ACHN (cell line): ENCODE results near the gene MRPL47.
A peak's percentile ranks its signal among the peaks of the same experiment; 100 is the strongest.
"Not testable (repeated sequence)": the region's sequence is repeated elsewhere in the genome, so short reads cannot be mapped to it uniquely, and the experiment has no call there.

Experiments
- DNase-seq: peaks from one replicate; pipeline ENCODE4 v3.0.0-alpha.2; 2015
- in situ Hi-C: cut with HindIII; loops from 2 replicates; pipeline ENCODE4 v1.10.0; 2017; ENCODE audit warnings: low sequenced_read_pairs, low pct_ligation_motif_present, low pct_unique_long_range_greater_than_20kb

MRPL47 gene

DNA sequence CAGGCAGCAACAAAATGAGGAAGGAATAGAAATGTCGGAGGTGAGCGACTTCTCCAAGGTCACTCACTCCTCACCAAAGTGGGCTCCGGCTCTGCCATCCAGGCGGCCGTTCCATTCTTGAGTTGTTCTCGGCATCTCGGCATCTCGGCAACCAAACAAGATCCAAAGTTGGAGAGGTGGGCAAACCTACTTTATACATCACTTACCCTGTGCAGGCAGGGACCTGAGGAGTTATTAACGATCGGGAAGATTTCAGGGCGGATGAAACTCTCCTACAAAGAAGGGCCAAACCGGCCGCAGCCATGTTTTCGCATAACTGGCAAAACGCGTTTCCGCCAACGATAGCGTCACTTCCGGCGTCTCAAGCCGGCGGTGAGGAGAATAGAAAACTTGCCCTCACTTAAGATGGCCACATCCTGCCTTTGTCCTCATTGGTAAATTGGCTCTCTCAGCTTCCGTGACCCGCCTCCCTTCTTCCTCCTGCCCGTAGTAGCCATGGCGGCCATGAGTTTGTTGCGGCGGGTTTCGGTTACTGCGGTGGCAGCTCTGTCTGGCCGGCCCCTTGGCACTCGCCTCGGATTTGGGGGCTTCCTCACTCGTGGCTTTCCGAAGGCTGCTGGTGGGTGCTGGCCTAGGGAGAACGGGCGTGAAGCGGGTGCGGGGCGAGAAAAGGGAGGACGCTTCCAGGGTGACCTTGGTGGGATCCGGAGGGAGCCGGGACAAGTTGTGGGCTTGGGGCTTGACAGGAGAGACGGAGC, at the start of gene MRPL47, which contains the start of gene NDUFB5:
Gene MRPL47, minus strand, starts transcription at position 318 of the 758 bp plus-strand sequence. Its CDS starts 14 bp downstream, at position 304.
Gene NDUFB5, plus strand, starts transcription at position 474 of the 758 bp plus-strand sequence. Its CDS starts 22 bp downstream, at position 496.
- in situ Hi-C loops, result no loop called here
- peak; percentile 96 for DNase-seq

DNA sequence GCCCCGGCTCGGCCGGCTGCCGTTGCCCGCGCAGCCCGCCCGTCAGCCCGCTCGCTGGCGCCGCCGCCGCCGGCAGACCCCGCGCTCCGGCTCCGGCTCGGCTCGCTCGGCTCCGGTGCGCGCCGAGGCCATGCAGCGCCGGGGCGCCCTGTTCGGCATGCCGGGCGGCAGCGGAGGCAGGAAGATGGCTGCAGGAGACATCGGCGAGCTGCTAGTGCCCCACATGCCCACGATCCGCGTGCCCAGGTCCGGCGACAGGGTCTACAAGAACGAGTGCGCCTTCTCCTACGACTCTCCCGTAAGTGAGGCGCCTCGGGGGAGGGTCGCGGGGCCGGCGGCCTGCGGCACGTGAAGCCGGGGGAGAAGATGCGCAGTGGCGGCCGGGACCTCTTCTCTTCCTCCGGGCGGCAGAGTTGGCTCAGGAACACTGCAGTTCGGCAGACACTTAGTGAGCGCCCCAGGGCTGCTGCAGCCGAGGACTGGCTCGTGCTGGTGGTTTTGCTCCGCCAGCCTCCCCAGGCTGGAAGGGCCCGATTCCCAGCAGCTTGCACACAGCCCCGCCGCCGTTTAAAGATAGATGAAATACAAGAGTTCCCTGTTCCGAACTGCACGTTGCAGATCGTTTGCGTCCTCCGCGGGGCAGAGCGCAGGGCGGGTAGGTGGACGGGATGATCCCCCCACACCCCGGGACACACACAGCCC, 48.8 kb upstream of the MRPL47 start:
- DNase-seq, result peak; percentile 61
- in situ Hi-C loops, result no loop called here

DNA sequence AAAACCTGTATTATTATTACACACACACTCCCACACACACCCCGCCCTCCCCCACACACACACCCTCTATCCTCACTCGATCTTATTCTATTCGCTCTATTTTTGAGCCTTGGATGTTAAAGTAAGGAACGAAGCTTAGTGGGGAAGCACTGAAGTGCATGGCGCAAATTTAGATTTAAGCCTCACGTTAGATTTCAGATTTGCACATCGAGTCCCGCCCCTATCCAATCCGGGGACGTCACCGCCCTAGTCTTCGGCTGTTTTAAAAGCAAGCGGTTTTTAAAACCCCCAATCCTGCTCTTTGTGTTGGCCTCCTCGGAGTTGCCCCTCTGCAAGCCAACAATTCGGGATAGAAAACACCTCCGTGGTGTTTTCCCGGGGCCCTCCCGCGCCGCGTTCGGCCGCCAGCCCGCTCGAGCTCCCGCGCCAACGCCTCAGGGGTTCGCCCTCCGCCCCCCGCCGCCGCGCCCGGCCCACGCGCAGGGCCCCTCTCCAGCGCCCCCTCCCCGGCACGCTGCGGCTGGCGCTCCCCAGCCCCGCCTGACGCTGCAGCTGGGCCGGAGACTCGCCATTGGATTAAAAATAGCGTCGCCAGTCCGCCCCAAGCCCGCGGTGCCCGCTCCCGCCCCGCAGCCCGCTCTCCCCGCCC, 48.1 kb upstream of the MRPL47 start, which contains the start of gene USP13:
Gene USP13, plus strand, starts transcription at position 594 of the 649 bp plus-strand sequence. CDS start 186 bp downstream, outside the sequence.
- peak; percentile 77 for DNase-seq
- in situ Hi-C loops, result no loop called here

DNA sequence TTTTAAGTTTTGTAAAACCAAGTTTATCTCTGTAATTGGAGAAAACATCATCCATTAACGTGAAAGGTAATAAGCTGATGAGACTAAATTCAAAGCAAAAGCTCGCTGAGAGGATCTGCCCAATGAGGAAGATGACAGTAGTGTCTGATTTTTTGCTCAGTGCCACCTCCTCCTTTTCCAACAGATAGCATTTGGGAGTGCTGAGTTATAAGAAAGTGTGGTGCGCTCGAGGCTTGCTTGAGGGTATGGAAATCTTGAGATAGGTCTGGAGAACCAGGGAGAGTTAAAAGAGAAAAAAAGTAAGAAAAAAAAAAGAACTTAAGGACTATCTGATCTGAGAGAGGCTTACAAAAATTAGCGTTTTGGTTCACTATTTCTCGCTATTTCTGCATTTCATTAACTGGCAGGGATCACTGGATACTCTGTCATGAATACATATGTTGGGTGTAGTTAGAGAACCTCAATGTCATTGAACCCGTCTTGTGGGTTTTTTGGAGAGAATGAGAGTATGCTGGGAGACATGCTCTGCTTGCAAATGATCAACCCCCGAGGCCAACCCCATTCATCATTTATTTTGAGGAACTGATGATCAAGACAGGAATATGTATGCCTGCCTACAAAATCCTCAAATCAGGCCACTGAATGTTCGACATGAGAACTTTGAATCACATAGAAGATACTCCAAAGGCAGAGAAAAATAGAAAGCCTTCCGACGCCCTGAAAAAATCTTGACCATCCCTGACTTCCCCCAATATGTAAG, 47.4 kb upstream of the MRPL47 start:
- no peak for DNase-seq
- in situ Hi-C loops, result no loop called here

DNA sequence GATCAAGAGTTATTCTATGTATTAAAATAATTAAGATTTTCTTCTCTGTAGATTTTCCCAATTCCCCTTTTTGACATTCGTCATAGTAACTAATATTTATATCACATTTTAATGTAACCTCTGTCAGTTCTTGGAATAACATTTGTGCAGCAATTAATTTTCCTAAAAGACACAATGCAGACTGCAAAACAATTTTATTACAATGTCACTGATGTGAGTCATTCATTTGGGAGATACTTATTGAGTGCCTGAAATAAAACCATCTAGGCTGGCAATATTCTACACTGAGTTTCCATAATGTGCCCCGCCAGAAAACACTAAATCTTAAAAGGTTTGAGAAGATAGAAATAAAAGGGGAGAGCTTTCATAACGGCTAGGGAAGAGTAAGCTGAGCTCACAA, 41.7 kb upstream of the MRPL47 start:
- DNase-seq, result no peak
- in situ Hi-C loops, result no loop called here

DNA sequence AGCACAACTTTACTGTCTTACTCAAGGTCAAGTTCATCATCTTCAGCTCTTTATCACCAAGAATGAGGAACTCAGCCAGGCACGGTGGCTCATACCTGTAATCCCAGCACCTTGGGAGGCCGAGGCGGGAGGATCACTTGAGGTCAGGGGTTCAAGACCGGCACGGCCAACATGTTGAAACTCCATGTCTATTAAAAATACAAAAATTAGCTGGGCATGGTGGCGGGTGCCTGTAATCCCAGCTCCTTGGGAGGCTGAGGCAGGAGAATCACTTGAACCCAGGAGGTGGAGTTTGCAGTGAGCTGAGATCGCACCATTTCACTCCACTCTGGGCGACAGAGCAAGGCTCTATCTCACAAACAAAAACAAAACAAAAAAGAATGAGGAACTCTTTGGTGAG, 39.4 kb upstream of the MRPL47 start:
- DNase-seq, in situ Hi-C loops: not testable (repeated sequence)

DNA sequence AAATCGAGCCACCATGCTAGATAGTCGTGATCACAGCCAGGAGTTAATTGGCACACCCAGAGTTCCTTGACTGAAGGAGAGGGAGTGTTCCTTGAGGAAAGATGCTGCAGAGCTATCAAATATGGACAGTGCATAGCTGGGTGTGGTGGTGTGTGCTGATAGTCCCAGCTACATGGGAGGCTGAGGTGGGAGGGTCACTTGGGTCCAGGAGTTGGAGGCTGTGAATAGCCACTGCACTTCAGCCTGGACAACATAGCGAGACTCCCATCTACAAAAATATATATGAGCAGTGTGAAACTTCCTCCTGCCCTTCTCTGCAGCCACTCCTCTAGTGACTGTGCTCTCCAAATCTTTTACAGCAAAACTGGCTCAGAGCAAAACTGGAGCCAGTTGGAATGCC, 38.4 kb upstream of the MRPL47 start:
- in situ Hi-C loops, result no loop called here
- no peak for DNase-seq

DNA sequence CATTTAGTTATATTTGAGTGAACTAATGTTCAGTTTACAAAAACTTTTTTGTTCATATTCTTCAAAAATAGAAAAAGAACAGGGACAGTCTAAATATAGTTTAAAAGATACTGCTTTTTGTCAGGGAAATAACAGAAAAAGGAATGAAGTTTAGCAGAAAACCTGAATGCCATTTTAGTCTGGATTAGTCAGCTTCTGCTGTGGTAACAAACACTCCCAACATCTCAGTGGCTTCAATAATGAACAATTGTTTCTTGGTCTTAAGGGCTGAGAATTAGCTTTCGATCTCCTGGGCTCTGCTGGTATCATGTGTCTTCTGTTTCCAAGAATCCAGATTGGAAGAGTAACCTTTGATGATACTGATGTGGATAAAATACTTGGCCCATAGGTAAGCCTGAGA, 36.0 kb upstream of the MRPL47 start:
- DNase-seq, result no peak
- in situ Hi-C loops, result no loop called here

DNA sequence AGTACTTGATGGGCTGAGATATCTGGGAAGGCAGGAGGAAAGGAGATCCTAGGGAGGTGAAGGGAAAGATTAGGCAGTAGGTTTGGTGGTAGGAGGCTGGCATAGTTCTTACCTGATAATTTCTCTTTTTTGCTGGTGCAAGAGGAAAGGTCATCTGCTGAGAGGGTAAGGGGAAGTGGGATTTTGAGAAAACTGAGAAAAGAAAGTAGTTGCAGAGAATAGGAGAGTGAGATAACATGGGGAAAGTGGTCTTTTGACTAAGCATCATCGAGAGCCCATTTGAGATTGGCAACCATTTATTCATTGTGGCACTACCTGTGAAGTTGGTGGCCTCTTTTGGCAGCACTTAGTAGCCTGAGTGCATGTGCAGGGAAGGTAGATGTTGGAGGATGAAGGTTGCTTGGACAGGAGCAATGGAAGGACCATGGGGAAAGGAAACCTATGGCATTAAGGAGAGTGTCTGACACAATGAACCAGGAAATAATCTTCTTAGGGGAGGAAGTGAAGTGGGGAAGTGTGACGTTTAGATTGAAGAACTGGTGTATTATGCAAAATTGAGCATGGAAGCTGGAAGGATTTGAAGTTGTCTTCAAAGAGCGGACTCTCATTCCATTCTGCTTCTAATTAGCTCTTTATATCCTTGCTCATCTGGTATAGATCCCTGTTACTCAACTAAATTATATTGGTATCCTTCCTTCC, 26.5 kb upstream of the MRPL47 start:
- in situ Hi-C loops, result no loop called here
- DNase-seq, result no peak

DNA sequence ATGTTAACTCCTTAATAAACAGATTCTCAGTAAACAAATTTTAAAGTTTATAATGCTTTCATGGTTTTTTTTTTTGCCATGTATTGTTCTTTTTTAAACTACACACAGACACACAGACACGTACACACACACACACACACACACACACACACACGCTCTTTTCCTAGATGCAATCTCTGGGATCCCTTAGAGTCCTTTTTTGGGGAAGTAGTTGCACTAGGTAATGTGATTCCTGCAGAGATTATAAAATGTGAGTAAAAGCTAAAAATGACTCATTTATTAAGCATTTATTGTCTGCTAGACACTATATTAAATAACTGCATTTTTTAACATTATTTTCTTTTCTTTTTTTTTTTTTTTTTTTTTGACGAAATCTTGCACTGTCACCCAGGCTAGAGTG, 20.0 kb upstream of the MRPL47 start:
- in situ Hi-C loops, result no loop called here
- DNase-seq, result no peak

DNA sequence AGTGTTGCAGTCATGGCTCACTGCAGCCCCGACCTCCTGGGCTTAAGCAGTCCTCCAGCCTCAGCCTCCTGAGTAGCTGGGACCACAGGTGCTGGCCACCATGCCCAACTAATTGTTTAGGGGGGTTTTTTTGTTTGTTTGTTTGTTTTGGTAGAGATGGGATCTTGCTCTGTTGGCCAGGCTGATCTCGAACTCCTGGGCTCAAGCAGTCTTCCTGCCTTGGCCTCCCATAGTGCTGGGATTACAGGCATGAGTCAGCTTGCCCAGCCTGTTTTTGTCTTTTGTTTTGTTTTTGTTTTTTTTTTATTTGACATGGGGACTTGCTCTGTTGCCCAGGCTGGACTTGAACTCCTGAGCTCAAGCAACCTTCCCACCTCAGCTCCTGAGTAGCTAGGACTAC, 17.6 kb upstream of the MRPL47 start:
- in situ Hi-C loops, result no loop called here

DNA sequence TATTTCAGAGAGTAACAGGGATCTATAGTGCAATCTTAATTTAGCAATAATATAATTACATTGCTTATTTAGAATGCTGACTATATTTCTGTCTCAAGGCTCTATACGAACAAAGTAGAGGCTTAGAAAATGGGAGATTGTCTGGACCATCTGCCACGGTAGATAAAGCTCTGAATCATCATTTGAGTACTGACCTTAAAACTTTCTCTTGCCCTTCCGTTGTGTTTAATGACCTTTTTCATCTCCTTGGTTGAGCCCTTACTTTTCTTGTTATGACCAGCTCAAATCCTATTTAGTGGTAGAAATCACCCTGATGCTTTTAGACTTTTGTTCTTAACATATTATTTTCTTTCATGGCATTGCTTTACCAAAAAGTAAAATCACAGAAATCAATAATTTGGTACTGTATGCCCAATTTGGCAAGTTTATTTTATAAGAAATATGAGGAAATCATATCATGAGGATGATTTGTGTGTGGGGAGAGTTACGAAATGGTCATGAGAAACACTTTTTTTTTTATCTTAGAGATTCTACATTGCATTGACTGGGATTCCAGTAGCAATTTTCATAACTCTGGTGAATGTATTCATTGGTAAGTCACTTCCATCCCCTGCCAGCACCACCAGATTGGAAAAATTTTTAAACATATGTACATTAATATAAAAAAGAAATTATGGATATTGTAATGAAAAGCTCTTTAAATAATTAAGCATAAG, 11.2 kb upstream of the MRPL47 start:
- in situ Hi-C loops, result no loop called here
- peak; percentile 19 for DNase-seq

More for the DNA sequence above, 17.6 kb upstream of the MRPL47 start:
- no peak for DNase-seq

DNA sequence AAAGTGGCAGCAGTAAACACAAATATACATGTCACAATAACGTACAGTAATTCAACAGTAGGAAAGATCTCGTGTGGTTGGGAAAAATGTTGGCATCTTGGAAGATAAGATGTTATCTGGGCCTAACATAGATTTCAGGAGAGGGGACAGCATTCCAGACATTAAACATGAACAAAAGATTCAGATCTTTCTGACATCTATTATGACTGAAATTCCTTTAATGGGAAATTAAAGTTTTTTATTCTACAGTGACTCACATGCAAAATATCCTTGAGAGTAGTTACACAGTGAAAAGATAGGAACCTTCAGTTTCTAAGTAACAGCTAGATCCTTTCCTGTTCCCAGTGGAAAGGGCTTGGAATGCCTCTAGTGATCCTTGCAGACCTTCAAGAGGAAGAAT, 9.4 kb upstream of the MRPL47 start:
- in situ Hi-C loops, result no loop called here

DNA sequence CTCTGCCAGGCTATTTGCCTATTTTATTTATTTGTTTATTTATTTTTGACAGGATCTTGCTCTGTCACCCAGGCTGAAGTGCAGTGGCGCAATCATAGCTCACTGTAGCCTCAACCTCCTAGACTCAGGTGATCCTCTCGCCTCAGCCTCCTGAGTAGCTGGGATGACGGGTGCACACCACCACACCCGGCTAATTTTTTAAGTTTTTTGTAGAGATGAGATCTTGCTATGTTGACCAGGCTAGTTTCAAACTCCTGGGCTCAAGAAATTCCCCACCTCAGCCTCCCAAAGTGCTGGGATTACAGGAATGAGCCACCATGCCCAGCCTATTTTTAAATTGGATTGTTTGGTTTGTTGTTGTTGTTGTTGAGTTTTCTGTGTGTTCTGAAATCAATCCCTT, 5.6 kb upstream of the MRPL47 start:
- in situ Hi-C loops, result no loop called here
- DNase-seq, result no peak

More for the DNA sequence above, 9.4 kb upstream of the MRPL47 start:
- peak; percentile 27 for DNase-seq

DNA sequence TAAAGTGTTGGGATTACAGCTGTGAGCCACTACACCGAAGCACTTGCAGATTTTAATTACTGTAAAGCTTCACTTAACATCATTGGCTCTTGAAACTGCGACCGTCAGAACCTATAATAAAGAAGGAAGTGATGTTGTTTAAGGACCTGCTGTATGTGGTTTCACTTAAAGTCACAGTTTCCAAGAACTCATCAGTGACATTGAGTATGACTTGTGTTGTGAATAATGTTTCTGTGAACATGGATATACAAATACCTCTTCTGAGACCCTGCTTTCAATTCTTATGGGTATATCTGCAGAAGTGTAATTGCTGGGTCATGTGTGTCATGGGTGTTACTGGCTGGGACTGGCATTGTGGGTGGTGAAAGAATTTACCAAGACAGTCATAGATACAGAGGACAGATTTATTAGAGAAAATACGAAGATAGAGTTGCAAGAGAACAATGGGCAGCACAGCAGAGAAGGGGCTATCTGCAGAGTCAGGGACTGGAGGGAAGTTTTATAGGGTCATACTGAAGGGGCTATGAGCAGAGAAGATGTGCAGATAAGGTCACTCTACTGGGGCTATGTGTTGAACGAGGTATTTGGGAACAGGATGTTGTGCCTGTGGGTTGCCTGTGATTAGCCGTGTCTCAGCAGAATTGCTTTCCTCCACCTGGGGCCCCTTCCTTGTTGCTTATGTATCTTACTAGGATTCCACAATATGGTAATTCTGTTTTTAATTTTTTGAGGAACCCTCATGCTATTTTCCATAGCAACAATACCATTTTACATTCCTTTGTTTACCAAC, 4.7 kb upstream of the MRPL47 start:
- in situ Hi-C loops, result no loop called here
- DNase-seq, result no peak

DNA sequence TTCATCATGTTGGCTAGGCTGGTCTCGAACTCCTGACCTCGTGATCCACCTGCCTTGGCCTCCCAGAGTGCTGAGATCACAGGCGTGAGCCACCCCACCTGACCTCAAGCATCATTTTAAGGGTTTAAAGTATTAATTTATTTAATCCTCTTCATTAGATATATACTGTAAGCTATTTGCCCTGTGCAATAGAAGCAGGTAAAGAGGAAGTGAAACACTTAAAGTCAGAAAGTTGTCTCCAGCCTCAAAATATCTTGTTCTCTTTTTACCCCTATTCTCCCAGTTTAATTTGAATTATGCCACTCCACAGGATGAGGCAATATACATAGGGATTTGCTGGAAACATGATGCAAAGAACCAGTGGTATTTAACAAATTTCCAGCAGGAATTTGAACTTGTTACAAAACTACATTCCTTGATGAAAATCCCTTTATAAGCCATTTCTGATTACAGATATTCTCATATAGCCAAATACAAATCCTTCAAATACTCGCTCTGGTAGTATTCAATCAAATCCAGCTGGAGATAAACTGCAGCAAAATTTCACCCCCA, 2.2 kb upstream of the MRPL47 start:
- in situ Hi-C loops, result no loop called here

More for the DNA sequence above, 2.2 kb upstream of the MRPL47 start:
- DNase-seq, result no peak
